PC-9 (cell line): ENCODE results near the gene SLC39A13.

Experiments used
- CTCF ChIP-seq: fragments of 200-600 bp; sonication (generic); conservative IDR thresholded peaks from 2 replicates; pipeline ENCODE4 v1.6.1; 2017; ENCODE audit warnings: mixed run types, antibody characterized with exemption, mild to moderate bottlenecking, moderate library complexity
- EZH2 ChIP-seq: fragments of 200-600 bp; sonication (generic); IDR thresholded peaks from 2 replicates; pipeline ENCODE4 v1.8.0; 2017; ENCODE audit warnings: antibody characterized with exemption, low read depth

GRCh38 chr11:47391711-47392432 is 16.5 kb upstream of the SLC39A13 start:
- TF ChIP-seq CTCF (no peak), EZH2 (no peak)
